Measurements from ENCODE around the gene AUNIP.

AUNIP gene

GRCh38 chr1:25907601-25908000 is 48.3 kb upstream of the AUNIP start:
- TF ChIP-seq EGR1 (IDR thresholded peaks at IDR 0.05) = no peak
- no peak for TF ChIP-seq CEBPB (IDR thresholded peaks at IDR 0.05)
- TF ChIP-seq NFIC (IDR thresholded peaks at IDR 0.05) = no peak
- no peak for TF ChIP-seq REST (IDR thresholded peaks at IDR 0.05; ENCODE audit: low read depth)
- TF ChIP-seq RAD21 (IDR thresholded peaks at IDR 0.05; ENCODE audit: low read depth) = no peak
- no peak for TF ChIP-seq EP300 (IDR thresholded peaks at IDR 0.05; ENCODE audit: borderline replicate concordance)
- TF ChIP-seq CREB1 (IDR thresholded peaks at IDR 0.05; ENCODE audit: low read depth) = no peak
- TF ChIP-seq ZBTB7A (IDR thresholded peaks at IDR 0.05; ENCODE audit: low read depth) = no peak

DNA sequence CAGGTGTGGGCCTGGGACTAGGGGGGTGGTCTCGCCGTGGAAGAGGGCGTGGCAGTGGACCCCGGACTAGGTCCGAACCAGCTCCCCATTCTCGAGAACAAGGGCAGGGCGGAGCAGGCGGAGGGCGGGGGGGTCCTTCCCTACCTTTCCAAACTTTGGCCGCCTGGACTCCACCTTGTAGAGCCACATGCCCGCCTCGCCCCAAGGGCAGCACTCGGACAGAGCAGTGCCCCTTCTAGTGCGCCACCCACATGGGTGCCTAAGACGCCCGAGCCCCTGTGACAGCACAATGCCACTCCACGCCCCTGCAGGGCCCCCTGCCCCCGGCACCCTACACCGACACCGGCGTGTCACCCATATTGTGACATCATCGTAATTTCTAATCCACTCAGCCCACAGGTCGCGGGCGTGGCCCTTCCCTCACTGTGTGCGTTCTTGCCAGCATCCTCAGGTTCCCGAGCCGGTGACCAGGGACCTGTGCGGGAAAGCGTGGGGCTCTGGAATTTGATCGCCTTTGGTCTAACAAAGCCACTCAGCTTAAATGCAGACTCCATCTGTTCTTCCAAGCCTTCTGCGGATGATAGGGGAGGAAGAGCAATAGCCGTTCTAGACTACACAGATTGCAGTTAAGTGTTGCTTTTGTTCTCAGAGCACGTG is 47.5 kb upstream of the AUNIP start:
- TF ChIP-seq CREB1 (IDR thresholded peaks at IDR 0.05; ENCODE audit: low read depth) (no peak), EGR1 (IDR thresholded peaks at IDR 0.05) (no peak), TAF1 (IDR thresholded peaks at IDR 0.05; ENCODE audit: low read depth) (no peak), ZBTB7A (IDR thresholded peaks at IDR 0.05; ENCODE audit: low read depth) (0 out of 2 replicates have a peak, but pooled peaks have one; percentile 7), TCF12 (IDR thresholded peaks at IDR 0.05; ENCODE audit: low read depth) (peak; percentile 9; the same call in 1 of the 2 replicates), MAX (IDR thresholded peaks at IDR 0.05) (no peak; the same call in 1 of the 2 replicates)

DNA sequence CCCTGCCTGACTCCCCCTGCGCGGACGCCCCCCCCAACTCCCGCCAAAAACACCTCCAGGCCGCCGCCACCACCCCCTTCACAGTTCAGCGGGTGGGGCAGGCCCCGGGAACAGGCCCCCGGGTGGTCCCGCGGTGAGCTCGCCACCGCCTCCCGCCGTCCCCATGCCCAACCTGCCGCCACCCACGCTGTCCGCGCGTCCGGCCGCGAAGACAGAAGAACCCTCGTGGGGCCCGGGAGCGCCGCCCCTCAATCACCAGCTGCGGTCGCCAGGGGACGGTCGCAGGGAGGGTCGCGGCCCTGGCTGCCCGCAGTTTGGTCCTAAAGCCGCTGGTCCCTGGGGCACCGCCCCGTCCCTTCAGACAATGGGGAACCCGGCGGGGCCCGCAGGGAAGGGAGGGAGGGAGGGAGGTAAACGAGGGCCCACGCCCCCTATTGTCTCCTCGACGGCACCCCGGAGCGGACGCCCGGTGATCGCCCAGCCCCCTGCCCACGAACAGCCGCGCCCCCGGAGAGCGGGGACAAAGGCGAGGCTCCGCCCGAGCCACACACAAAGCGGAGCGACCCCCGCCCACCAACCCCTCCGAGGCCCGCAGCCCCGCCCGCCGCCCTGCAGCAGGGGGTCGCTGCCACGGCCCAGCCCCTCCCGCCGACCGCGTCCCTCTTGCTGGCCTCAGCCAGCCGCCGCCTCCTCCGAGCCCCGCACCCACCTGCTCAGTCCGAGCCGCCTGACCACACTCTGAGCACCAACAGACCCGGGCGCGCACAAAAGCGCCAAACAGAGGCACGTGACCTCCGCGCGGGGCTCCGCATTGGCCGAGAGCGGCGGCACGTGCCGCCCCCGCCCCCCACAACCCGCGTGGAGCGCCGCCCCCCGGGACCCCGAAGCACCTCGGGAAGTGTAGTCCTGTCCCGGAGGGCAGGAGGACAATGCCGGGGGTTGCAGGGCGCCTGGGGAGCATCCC is 46.7 kb upstream of the AUNIP start, which contains the start of gene STMN1:
Gene STMN1, minus strand, starts transcription at position 740 of the 964 bp plus-strand sequence. CDS start 1,743 bp downstream, outside the sequence.
- TF ChIP-seq RAD21 (IDR thresholded peaks at IDR 0.05; ENCODE audit: low read depth) (no peak), CEBPB (IDR thresholded peaks at IDR 0.05) (no peak), CREB1 (IDR thresholded peaks at IDR 0.05; ENCODE audit: low read depth) (no peak), FOXM1 (IDR thresholded peaks at IDR 0.05; ENCODE audit: borderline replicate concordance, low read depth) (0 out of 2 replicates have a peak, but pooled peaks have one; percentile 27), EGR1 (IDR thresholded peaks at IDR 0.05) (peak; percentile 46), MAX (IDR thresholded peaks at IDR 0.05) (peak; percentile 79), TAF1 (IDR thresholded peaks at IDR 0.05; ENCODE audit: low read depth) (peak; percentile 48; the same call in 1 of the 2 replicates), ZBTB7A (IDR thresholded peaks at IDR 0.05; ENCODE audit: low read depth) (peak; percentile 82; the same call in 1 of the 2 replicates), TEAD4 (IDR thresholded peaks at IDR 0.05) (peak; percentile 23), TCF12 (IDR thresholded peaks at IDR 0.05; ENCODE audit: low read depth) (peak; percentile 45), EP300 (IDR thresholded peaks at IDR 0.05; ENCODE audit: borderline replicate concordance) (peak; percentile 48)
- TF ChIP-seq, protein P1, sequence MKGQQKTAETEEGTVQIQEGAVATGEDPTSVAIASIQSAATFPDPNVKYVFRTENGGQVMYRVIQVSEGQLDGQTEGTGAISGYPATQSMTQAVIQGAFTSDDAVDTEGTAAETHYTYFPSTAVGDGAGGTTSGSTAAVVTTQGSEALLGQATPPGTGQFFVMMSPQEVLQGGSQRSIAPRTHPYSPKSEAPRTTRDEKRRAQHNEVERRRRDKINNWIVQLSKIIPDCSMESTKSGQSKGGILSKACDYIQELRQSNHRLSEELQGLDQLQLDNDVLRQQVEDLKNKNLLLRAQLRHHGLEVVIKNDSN (IDR thresholded peaks at IDR 0.05) = peak; percentile 99

- TF ChIP-seq NFIC (IDR thresholded peaks at IDR 0.05) (no peak), CREB1 (IDR thresholded peaks at IDR 0.05; ENCODE audit: low read depth) (no peak), CEBPB (IDR thresholded peaks at IDR 0.05) (0 out of 2 replicates have a peak, but pooled peaks have one; percentile 16), YY1 (IDR thresholded peaks at IDR 0.05; ENCODE audit: low read depth) (peak; percentile 61), RAD21 (IDR thresholded peaks at IDR 0.05; ENCODE audit: low read depth) (peak; percentile 13; the same call in 1 of the 2 replicates)
Measured at GRCh38 chr1:25904943-25905679, 45.9 kb upstream of the AUNIP start.

DNA sequence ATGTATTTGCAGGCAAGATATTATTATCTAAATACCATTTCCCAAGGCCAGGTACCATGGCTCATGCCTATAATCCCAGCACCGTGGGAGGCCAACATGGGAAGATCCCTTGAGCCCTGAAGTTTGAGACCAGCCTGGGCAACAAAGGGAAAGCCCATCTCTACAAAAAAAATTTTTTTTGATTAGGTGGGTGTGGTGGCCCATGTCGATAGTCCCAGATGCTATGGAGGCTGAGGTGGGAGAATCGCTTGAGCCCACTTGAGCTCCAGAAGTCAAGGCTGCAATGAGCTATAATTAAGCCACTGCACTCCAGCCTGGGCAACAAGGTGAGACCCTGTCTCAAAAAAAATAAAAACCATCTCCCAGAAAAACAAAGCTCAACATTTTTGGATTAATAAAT is 44.7 kb upstream of the AUNIP start:
- TF ChIP-seq TAF1 (IDR thresholded peaks at IDR 0.05; ENCODE audit: low read depth) = no peak
- TF ChIP-seq EP300 (IDR thresholded peaks at IDR 0.05; ENCODE audit: borderline replicate concordance) = no peak

- TF ChIP-seq CEBPB (IDR thresholded peaks at IDR 0.05) (no peak), YY1 (IDR thresholded peaks at IDR 0.05; ENCODE audit: low read depth) (no peak), TCF12 (IDR thresholded peaks at IDR 0.05; ENCODE audit: low read depth) (no peak), ZBTB7A (IDR thresholded peaks at IDR 0.05; ENCODE audit: low read depth) (no peak), RAD21 (IDR thresholded peaks at IDR 0.05; ENCODE audit: low read depth) (no peak), REST (IDR thresholded peaks at IDR 0.05; ENCODE audit: low read depth) (no peak), TEAD4 (IDR thresholded peaks at IDR 0.05) (no peak), MAX (IDR thresholded peaks at IDR 0.05) (no peak), FOXM1 (IDR thresholded peaks at IDR 0.05; ENCODE audit: borderline replicate concordance, low read depth) (no peak), CREB1 (IDR thresholded peaks at IDR 0.05; ENCODE audit: low read depth) (no peak)
- TF ChIP-seq, protein P1 (IDR thresholded peaks at IDR 0.05) = no peak
Measured at GRCh38 chr1:25902462-25902861, 43.2 kb upstream of the AUNIP start.
